ENCODE results near the gene CIART.

The CIART gene

GRCh38 chr1:150257624-150258585 lies 24.4 kb upstream of the CIART start, which contains the start of gene CA14:
TSS of gene CA14 (plus strand) at chr1:150257774. CDS start at chr1:150258129, 355 bp downstream.
- no peak for TF ChIP-seq TSHZ2 (CRISPR knock-in tag; IDR thresholded peaks at IDR 0.05)
- TF ChIP-seq GLIS3 (CRISPR knock-in tag; IDR thresholded peaks at IDR 0.05), result no peak
- TF ChIP-seq OSR1 (CRISPR knock-in tag; IDR thresholded peaks at IDR 0.05), result no peak
- TF ChIP-seq, protein P1, sequence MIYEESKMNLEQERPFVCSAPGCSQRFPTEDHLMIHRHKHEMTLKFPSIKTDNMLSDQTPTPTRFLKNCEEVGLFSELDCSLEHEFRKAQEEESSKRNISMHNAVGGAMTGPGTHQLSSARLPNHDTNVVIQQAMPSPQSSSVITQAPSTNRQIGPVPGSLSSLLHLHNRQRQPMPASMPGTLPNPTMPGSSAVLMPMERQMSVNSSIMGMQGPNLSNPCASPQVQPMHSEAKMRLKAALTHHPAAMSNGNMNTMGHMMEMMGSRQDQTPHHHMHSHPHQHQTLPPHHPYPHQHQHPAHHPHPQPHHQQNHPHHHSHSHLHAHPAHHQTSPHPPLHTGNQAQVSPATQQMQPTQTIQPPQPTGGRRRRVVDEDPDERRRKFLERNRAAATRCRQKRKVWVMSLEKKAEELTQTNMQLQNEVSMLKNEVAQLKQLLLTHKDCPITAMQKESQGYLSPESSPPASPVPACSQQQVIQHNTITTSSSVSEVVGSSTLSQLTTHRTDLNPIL (CRISPR knock-in tag; IDR thresholded peaks at IDR 0.05; ENCODE audit: low read depth), result no peak
- no peak for TF ChIP-seq ISL1 (CRISPR knock-in tag; IDR thresholded peaks at IDR 0.05)
- TF ChIP-seq CSDC2 (CRISPR knock-in tag; IDR thresholded peaks at IDR 0.05), result no peak
- TF ChIP-seq TCF4 (CRISPR knock-in tag; IDR thresholded peaks at IDR 0.05; ENCODE audit: borderline replicate concordance), result no peak
- ATAC-seq, result no peak

DNA sequence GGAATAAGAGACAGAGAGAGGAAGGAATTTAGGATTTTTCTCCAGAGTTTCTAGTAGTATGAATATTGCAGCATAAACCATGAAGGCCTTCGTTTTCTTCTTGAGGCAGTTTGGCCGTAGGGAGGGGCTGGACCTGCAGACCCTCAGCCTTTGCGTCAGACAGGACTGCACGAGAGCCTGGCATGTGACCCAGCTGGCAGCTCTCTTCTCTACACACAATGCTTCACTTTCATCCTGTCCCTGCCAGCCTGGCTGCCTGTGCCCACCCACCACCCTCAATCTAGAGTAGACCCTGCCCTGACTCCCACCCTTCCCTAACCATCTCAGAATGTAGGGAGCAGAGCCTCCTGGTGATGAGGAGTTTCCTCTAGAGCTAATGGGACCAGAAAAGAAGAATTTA lies 23.1 kb upstream of the CIART start:
- TF ChIP-seq, protein P1 (CRISPR knock-in tag; IDR thresholded peaks at IDR 0.05; ENCODE audit: low read depth), result no peak
- TF ChIP-seq TSHZ2 (CRISPR knock-in tag; IDR thresholded peaks at IDR 0.05), result no peak
- no peak for TF ChIP-seq RARB (CRISPR knock-in tag; IDR thresholded peaks at IDR 0.05)
- TF ChIP-seq ZC3H10 (CRISPR knock-in tag; IDR thresholded peaks at IDR 0.05), result no peak
- TF ChIP-seq ZNF8 (CRISPR knock-in tag; IDR thresholded peaks at IDR 0.05), result no peak
- TF ChIP-seq PPARA (CRISPR knock-in tag; IDR thresholded peaks at IDR 0.05; ENCODE audit: borderline replicate concordance), result no peak
- no peak for TF ChIP-seq SNAI2 (CRISPR knock-in tag; IDR thresholded peaks at IDR 0.05)
- no peak for ATAC-seq

GRCh38 chr1:150259758-150260669 lies 22.3 kb upstream of the CIART start:
- ATAC-seq, result peak; percentile 68
- TF ChIP-seq PPARA (CRISPR knock-in tag; IDR thresholded peaks at IDR 0.05; ENCODE audit: borderline replicate concordance) (no peak), ZFP3 (CRISPR knock-in tag; IDR thresholded peaks at IDR 0.05) (no peak), TCF4 (CRISPR knock-in tag; IDR thresholded peaks at IDR 0.05; ENCODE audit: borderline replicate concordance) (no peak), TOX (CRISPR knock-in tag; IDR thresholded peaks at IDR 0.05; ENCODE audit: borderline replicate concordance) (no peak), SNAI2 (CRISPR knock-in tag; IDR thresholded peaks at IDR 0.05) (no peak), GLIS3 (CRISPR knock-in tag; IDR thresholded peaks at IDR 0.05) (no peak), CSRNP3 (CRISPR knock-in tag; IDR thresholded peaks at IDR 0.05) (no peak), ESRRG (CRISPR knock-in tag; IDR thresholded peaks at IDR 0.05) (no peak), ZFP30 (CRISPR knock-in tag; IDR thresholded peaks at IDR 0.05) (no peak), CSDC2 (CRISPR knock-in tag; IDR thresholded peaks at IDR 0.05) (no peak), OSR1 (CRISPR knock-in tag; IDR thresholded peaks at IDR 0.05) (no peak)
- TF ChIP-seq, protein P2, sequence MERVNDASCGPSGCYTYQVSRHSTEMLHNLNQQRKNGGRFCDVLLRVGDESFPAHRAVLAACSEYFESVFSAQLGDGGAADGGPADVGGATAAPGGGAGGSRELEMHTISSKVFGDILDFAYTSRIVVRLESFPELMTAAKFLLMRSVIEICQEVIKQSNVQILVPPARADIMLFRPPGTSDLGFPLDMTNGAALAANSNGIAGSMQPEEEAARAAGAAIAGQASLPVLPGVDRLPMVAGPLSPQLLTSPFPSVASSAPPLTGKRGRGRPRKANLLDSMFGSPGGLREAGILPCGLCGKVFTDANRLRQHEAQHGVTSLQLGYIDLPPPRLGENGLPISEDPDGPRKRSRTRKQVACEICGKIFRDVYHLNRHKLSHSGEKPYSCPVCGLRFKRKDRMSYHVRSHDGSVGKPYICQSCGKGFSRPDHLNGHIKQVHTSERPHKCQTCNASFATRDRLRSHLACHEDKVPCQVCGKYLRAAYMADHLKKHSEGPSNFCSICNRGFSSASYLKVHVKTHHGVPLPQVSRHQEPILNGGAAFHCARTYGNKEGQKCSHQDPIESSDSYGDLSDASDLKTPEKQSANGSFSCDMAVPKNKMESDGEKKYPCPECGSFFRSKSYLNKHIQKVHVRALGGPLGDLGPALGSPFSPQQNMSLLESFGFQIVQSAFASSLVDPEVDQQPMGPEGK (CRISPR knock-in tag; IDR thresholded peaks at IDR 0.05; ENCODE audit: borderline replicate concordance), result no peak
